Right ventricle myocardium superior (tissue), 1 donor: ENCODE results near the gene INSIG2. TPM values are rescaled to one million over a fixed set of nuclear protein-coding genes. Genes with fewer than 3 reads are reported as not detected.

ENCODE experiments used
- ATAC-seq: fragments of 200-7000 bp; cut with Tn5 transposase; one replicate; pipeline ENCODE4 v1.9.1; 2020; ENCODE audit warnings: mild to moderate bottlenecking; ENCODE audit not compliant: poor library complexity
- DNase-seq: peaks from one replicate; pipeline ENCODE4 v3.0.0-alpha.2; 2020
- intact Hi-C: fragments of 100-400 bp; cut with DNase I; formaldehyde crosslinking; loops from one replicate; pipeline ENCODE4 v1.11.2; 2022
- total RNA-seq: library from RNA; stranded (reverse); fragmentation: NEBNext Ultra II Directional; extraction: Animal tissue kit (Norgen Biotek cat#: 25700); gene quantifications from one replicate; pipeline ENCODE4 v1.2.1, GENCODE V29; 2021
- donor health status: DM: no; HTN: yes; CAD: no; lungs with severe emphysema.

The INSIG2 gene
- total RNA-seq, 1 donor from 2014 or later: 16.2 TPM

GRCh38 chr2:118153433-118153832 lies 65.2 kb downstream of the INSIG2 start:
- ATAC-seq (no peak), DNase-seq (no peak)
- intact Hi-C loops: no loop called here

- intact Hi-C loops: no loop called here
- no peak for ATAC-seq
- no peak for DNase-seq
These were observed 65.9 kb downstream of the INSIG2 start for GRCh38 chr2:118154176-118154575.

Other genes with a start within 250 kb of the INSIG2 start
- gene CCDC93, start 74.4 kb upstream of the INSIG2 start, total RNA-seq: 20.9 TPM